Left hindlimb (tissue), 1 donor: ENCODE results near the gene PPP1CA.

ENCODE experiments used
- DNase-seq: peaks from one replicate; pipeline ENCODE4 v3.0.0-alpha.2; 2018

Gene PPP1CA

GRCh38 chr11:67367761-67368227 is 33.9 kb downstream of the PPP1CA start:
- DNase-seq, result no peak

GRCh38 chr11:67366961-67367760 is 34.5 kb downstream of the PPP1CA start:
- peak; percentile 67 for DNase-seq

GRCh38 chr11:67366546-67366945 is 35.1 kb downstream of the PPP1CA start:
- peak; percentile 74 for DNase-seq

- DNase-seq, result no peak
Observed at GRCh38 chr11:67365736-67366444, 35.8 kb downstream of the PPP1CA start.

GRCh38 chr11:67364783-67365722 is 36.6 kb downstream of the PPP1CA start:
- DNase-seq, result no peak

GRCh38 chr11:67364169-67364568 is 37.5 kb downstream of the PPP1CA start:
- DNase-seq, result no peak

GRCh38 chr11:67357831-67358670 is 43.6 kb downstream of the PPP1CA start:
- no peak for DNase-seq

- no peak for DNase-seq
Observed at GRCh38 chr11:67356864-67357561, 44.6 kb downstream of the PPP1CA start.

GRCh38 chr11:67356387-67356863 is 45.2 kb downstream of the PPP1CA start:
- DNase-seq, result no peak

- DNase-seq, result no peak
Observed at GRCh38 chr11:67355794-67356386, 45.8 kb downstream of the PPP1CA start.

GRCh38 chr11:67355023-67355793 is 46.5 kb downstream of the PPP1CA start:
- DNase-seq, result no peak

- DNase-seq, result no peak
Observed at GRCh38 chr11:67354075-67355022, 47.3 kb downstream of the PPP1CA start.

- peak; percentile 98 for DNase-seq
Observed at GRCh38 chr11:67353317-67354074, 48.2 kb downstream of the PPP1CA start, which contains the start of gene POLD4. Gene POLD4, minus strand, starts transcription at chr11:67353546. Its CDS starts 147 bp downstream, at chr11:67353399.

- DNase-seq, result no peak
Observed at GRCh38 chr11:67352546-67353316, 48.9 kb downstream of the PPP1CA start.

- DNase-seq, result no peak
Observed at GRCh38 chr11:67351275-67352005, 50.2 kb downstream of the PPP1CA start.

- DNase-seq, result no peak
Observed at GRCh38 chr11:67349928-67350465, 51.7 kb downstream of the PPP1CA start.
